Panc1 (cell line): ENCODE measurements around the gene LRRC47.

Source experiments
- POLR2AphosphoS5 ChIP-seq: IDR thresholded peaks from 2 replicates; pipeline ENCODE4 v1.6.1; 2012; ENCODE audit warnings: mild to moderate bottlenecking, low read depth, low read length, moderate library complexity
- SIN3A ChIP-seq: IDR thresholded peaks from 2 replicates; pipeline ENCODE4 v1.6.1; 2012; ENCODE audit warnings: low read depth, mild to moderate bottlenecking, low read length, moderate library complexity, borderline replicate concordance; ENCODE audit not compliant: insufficient read depth
- TCF7L2 ChIP-seq: IDR thresholded peaks from 2 replicates; pipeline ENCODE4 v1.6.1; 2011; ENCODE audit warnings: mild to moderate bottlenecking, low read depth, low read length, inconsistent platforms
- TF ChIP-seq, protein P1 (sequence below): fragments of 450-650 bp; IDR thresholded peaks from 2 replicates; pipeline ENCODE4 v1.5.1; 2017; ENCODE audit warnings: mild to moderate bottlenecking

DNA sequence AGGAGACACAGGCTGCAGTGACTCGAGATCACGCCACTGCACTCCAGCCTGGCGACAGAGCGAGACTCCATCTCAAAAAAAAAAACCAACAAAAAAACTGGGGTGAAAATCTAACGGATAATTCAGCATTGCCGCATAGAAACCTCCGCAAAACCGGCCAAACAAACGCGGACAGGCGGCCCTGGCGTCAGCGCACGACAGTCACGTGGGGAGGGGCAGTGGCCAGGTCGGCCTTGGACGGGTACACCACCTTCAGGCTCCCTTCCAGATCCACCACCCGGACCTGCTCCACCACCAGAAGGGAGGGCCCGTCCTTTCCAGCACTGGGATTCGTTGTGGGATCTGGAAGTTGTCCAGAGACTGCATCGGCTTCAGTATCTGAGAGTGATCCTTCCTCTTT lies 15.4 kb downstream of the LRRC47 start:
- TF ChIP-seq, protein P1, sequence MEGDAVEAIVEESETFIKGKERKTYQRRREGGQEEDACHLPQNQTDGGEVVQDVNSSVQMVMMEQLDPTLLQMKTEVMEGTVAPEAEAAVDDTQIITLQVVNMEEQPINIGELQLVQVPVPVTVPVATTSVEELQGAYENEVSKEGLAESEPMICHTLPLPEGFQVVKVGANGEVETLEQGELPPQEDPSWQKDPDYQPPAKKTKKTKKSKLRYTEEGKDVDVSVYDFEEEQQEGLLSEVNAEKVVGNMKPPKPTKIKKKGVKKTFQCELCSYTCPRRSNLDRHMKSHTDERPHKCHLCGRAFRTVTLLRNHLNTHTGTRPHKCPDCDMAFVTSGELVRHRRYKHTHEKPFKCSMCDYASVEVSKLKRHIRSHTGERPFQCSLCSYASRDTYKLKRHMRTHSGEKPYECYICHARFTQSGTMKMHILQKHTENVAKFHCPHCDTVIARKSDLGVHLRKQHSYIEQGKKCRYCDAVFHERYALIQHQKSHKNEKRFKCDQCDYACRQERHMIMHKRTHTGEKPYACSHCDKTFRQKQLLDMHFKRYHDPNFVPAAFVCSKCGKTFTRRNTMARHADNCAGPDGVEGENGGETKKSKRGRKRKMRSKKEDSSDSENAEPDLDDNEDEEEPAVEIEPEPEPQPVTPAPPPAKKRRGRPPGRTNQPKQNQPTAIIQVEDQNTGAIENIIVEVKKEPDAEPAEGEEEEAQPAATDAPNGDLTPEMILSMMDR = no peak
- TF ChIP-seq POLR2AphosphoS5 = no peak
- no peak for TF ChIP-seq TCF7L2
- no peak for TF ChIP-seq SIN3A
